HG02973 (cell line): Measurements from ENCODE around the gene MAP3K5.
A peak's percentile ranks its signal among the peaks of the same experiment; 100 is the strongest.

Experiments used
- ATAC-seq: cut with Tn5 transposase; IDR thresholded peaks from one replicate; pipeline ENCODE4 v1.9.1; 2021; ENCODE audit warnings: moderate library complexity; ENCODE audit not compliant: unreplicated experiment

The MAP3K5 gene

DNA sequence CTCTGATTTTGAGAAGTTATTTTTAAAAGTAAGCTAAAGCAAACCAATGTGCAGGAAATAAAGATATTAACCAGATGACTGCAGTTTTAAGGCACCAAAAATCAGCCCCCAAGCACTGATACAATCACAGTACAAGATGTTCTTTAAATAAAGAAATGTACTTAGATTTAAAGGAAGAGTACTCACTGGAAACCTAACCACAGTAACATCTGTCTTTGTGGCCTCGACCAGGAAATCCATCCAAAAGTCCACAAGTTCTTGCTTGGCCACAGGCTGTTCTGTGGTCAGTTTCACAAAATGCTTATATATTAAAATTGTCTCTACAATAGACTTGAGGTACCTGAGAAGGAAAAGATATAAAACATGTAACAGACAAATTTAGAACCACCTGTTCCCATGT, 136.2 kb downstream of the MAP3K5 start:
- ATAC-seq, result no peak

DNA sequence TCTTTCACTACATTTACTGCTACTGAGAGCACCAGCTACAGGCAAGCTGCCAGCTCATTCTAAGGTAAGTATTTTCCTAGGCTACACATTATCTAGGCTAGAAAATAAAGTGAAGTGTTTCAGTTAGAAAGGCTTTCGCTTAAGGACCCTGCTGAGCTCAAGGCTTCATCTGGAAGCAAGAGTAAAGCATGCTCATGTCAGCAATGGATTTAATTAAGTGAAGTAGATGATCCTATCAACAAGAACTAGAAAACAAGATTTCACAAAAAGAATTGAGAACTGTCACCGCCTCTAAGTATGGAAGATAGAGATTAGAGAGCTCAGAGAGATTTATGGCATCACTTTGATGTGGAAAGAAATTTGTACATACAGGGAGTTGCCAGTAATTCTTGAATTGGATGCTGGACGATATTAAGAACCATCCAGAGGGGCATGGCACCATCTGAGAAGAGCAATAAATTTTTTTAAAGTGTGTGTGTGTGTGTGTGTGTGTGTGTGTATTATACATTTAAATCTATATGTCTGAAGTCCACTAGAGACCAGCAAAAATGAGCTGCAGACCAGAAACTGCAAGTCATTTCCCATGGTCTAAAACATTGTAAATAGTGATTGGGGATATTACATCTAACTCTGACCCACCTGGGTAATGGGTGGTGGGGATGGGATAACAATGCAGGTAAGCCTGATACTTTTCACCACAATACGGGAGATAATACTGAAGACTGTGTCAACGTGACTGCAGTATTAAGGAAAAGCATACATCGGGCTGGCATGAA, 136.8 kb downstream of the MAP3K5 start:
- ATAC-seq, result no peak

- ATAC-seq, result no peak
Observed at GRCh38 chr6:136654086-136654485, 138.2 kb downstream of the MAP3K5 start.

DNA sequence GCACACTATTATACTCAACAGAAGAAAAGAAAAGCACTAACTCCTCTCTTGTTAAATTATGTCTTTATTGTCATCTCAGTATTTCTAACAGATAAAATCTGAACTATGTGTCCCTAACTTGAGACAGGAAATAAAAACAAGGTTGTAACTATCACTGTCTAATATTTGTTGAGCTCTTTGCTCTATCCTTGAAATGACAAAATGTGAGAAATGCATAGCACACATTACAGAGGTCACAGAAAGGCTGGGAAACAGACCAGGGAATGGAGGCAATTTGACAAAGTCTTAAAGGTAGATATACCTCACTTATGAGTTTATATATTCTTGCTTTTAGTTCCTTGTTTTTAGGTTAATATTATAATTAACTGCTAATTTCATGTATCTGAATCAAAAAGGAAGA, 139.6 kb downstream of the MAP3K5 start:
- no peak for ATAC-seq

- ATAC-seq, result no peak
Observed at GRCh38 chr6:136651982-136652381, 140.3 kb downstream of the MAP3K5 start.

DNA sequence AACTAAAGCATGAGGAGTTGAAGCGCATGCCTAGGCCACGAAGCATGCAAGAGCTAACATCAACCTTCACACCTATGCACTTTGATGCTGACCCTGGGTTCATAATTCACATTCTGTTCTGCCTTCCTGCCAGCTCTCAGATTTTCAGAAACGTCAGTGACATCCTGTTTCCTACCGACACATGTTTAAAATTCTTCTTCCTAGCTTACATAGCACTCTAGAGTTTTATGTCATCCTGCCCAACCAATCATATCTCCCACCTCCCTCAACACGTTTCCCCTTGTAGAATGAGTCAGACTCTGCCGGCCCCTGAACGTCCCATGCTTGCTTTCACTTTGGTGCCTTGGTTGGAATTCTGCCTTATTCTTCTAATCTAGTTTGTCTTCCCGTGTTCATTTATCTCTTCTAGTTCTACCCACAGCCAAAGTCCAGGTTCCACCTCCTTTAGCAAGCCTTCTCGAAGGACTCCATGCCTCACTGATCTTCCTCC, 144.9 kb downstream of the MAP3K5 start:
- ATAC-seq, result peak; percentile 70

DNA sequence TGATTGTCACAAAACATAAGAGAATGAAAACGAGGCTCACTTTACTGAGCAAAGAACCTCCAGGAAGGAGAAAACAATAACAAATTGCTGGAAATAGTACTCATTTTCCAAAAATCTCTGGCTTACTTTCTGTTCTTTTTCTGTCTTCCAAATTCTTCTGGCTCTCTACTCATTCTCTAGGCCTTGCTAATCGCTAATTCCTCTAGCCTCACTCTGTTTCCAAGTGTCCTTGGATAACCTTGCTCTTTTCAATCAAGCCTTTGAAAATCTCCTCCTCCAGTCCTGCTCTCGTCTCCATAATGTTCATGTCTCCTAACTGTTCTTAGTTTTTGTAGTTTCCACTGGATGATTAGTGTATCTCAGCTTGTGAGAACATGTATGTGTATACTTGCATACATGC, 145.9 kb downstream of the MAP3K5 start:
- ATAC-seq, result no peak

- ATAC-seq, result no peak
Observed at GRCh38 chr6:136644597-136644952, 147.7 kb downstream of the MAP3K5 start.

- no peak for ATAC-seq
Observed at GRCh38 chr6:136643850-136644596, 148.3 kb downstream of the MAP3K5 start.

DNA sequence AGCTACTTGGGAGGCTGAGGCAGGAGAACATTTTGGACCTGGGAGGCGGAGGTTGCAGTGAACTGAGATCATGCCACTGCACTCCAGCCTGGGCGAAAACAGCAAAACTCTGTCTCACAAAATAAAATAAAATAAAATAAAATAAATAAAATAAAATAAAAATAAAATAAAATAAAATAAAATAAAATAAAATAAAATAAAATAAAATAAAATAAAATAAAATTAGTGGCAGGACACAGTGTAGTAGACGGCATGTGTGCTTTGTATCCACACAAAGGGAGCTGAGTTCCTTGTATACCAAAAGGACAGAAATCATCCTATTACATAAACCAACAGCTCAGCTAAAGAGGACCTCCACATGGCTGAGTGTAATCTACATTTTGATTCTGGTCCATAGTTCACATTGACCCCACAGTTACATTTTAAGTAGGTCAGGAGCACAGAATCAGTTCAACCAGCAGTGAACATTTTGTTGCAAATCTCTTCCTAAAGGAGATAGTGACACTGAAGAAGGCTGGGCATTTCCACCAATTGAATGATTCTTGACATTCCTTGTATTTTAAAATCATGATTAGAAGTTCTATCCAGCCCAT, 150.3 kb downstream of the MAP3K5 start:
- ATAC-seq, result no peak

DNA sequence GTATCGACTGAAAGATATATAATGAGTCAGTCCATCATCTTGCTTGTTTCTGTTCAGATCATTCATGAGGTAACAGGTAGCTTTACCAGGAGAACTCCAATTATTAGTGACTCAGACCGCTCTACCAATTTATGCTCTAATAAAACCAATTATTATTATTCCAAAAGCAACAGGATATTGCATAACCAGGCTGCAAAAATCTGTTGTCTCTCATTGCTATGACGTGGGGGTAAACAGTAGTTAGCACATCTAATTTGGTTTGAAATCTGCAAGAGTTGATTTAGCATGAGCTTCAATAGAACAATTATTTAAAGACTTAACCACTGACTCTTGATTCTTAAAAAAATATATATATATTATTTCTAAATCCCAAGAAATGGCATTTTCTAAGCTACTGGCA, 151.1 kb downstream of the MAP3K5 start:
- no peak for ATAC-seq

DNA sequence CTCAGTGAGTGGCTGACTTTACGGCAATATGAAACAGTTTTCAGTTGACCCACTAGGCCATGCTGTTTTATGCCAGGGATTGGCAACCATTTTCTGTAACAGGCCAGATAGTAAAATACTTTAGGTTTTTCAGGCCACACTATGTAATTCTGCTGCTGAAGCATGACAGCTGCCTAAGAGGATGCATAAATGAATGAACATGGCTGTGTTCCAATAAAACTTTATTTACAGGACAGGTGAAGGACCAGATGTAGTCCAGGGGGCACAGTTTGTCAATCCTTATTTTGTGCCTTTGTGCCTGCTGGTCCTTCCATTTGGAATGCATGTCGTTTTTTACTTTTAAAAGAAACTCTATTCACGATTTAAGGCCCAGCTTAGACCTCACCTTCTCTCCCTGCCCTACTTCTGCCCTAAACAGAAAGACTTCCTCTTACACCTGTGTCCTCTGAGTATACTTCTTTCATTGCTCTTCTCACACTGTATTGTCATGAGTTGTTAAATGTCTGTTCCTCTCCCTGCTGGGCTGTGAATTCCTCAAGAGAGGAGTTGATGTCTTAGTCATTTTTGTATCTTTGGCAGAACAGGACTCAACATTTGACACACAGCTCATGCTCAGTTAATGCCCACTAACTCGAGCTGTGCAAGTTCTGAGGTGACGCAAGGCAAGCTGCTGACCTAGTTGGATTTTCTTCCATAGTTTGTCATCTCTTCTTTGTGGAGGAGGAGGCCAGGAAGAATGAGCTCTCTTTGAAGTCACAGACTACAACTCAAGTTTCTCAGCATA, 152.0 kb downstream of the MAP3K5 start:
- ATAC-seq, result no peak

DNA sequence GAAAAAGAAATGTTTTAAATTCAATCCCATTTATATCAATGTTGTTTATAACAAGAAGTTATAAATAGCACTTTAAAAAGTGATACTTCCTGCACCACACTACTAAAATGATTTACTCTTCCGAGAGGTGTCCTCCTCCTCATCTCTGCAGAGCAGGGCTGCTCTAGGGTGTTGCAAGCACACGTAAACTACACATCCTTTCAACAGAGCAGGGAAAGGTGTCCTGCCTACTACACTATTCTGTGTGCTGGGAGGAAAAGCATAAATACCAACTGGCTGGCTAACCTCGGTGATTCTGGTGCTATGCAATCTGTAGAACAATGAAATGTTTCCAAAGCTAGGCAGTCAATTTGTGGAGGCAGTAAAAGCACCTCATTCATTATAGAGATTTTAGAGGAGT, 152.6 kb downstream of the MAP3K5 start:
- ATAC-seq, result no peak

- ATAC-seq, result no peak
Observed at GRCh38 chr6:136635615-136636014, 156.7 kb downstream of the MAP3K5 start.

GRCh38 chr6:136633355-136633754, 158.9 kb downstream of the MAP3K5 start:
- ATAC-seq, result no peak

DNA sequence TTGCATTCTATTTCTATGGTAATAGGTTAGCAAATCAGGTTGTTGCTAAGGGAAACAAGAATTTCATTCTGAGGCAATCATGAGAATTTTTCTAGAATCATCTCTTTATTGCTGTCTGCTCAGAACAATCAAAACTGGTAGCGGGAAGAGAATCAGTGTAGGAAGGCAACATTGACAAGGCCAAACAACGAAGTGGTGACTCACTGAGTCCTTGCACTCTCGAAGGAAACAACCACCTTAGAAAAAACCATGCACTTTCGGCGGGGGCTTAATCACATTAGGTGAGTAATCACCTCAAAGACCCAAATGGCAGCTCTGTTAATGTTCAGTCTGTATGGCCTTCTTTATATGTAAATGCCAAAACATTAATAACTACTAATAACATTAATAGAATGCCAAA, 163.3 kb downstream of the MAP3K5 start:
- ATAC-seq, result no peak

DNA sequence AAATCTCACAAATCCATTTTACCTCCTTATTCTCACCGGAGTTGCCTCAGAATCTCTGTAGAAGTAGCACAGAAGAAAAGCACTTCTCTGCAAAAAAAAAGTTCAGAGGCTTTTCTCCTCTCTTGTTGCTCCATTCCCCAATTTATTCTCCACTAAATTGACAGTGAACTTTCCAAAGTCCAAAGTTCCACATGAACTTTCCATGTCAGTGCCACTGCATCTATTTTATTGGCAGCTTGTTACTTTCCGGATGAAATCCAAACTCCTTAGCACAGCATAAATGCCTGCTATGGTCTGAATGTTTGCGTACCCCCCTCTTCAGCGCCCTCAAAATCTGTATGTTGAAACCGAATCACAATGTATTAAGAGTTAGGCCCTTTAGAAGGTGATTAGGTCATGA, 165.1 kb downstream of the MAP3K5 start:
- no peak for ATAC-seq

- no peak for ATAC-seq
Observed at GRCh38 chr6:136625293-136625692, 167.0 kb downstream of the MAP3K5 start.

- no peak for ATAC-seq
Observed at GRCh38 chr6:136624347-136624746, 167.9 kb downstream of the MAP3K5 start.

- ATAC-seq, result no peak
Observed at GRCh38 chr6:136618086-136618485, 174.2 kb downstream of the MAP3K5 start.

DNA sequence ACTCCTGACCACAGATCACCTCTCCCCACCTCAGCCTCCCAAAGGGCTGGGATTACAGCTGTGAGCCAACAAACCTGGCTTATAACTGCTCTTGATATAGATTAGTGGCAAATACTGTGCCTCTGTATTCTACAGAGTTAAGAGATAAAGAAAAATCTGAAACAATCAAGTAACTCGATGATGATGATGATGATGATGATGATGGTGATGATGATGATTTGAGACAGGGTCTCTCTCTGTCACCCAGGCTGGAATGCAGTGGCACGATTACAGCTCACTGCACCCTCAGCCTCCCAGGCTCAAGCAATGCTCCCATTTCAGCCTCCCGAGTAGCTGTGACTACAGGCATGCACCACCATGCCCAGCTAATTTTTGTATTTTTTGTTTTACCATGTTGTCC, 175.8 kb downstream of the MAP3K5 start:
- no peak for ATAC-seq
